Hepatocyte (in vitro differentiated cells): Measurements from ENCODE around the gene TCF4. TPM values are rescaled to one million over a fixed set of nuclear protein-coding genes. Genes with fewer than 3 reads are reported as not detected.

Experiments used
- DNase-seq: peaks from one replicate; pipeline ENCODE4 v3.0.0-alpha.2; 2016; ENCODE audit warnings: low spot score
- H2AFZ ChIP-seq: fragments of 200-600 bp; sonication (generic); 2 replicates; pipeline ENCODE4 v1.6.0; 2016; ENCODE audit warnings: antibody characterized with exemption, mild to moderate bottlenecking
- H3K27ac ChIP-seq: fragments of 200-600 bp; sonication (generic); 2 replicates; pipeline ENCODE4 v1.5.1; 2016; ENCODE audit warnings: mild to moderate bottlenecking
- H3K27me3 ChIP-seq: fragments of 200-600 bp; sonication (generic); 2 replicates; pipeline ENCODE4 v1.6.1; 2016
- H3K36me3 ChIP-seq: fragments of 200-600 bp; sonication (generic); replicated peaks from 2 replicates; pipeline ENCODE4 v1.5.1; 2016; ENCODE audit warnings: low read depth; ENCODE audit not compliant: insufficient read depth
- H3K4me1 ChIP-seq: fragments of 200-600 bp; sonication (generic); 2 replicates; pipeline ENCODE4 v1.5.1; 2016; ENCODE audit warnings: mild to moderate bottlenecking, moderate library complexity; ENCODE audit not compliant: insufficient read depth
- H3K4me2 ChIP-seq: fragments of 200-600 bp; sonication (generic); 2 replicates; pipeline ENCODE4 v1.6.0; 2016
- H3K4me3 ChIP-seq: fragments of 200-600 bp; sonication (generic); 2 replicates; pipeline ENCODE4 v1.5.1; 2016; ENCODE audit warnings: mild to moderate bottlenecking
- H3K79me2 ChIP-seq: fragments of 200-600 bp; sonication (generic); 2 replicates; pipeline ENCODE4 v1.6.0; 2017; ENCODE audit warnings: mild to moderate bottlenecking
- H3K9me2 ChIP-seq: fragments of 200-600 bp; sonication (generic); replicated peaks from 2 replicates; pipeline ENCODE4 v1.6.0; 2017; ENCODE audit warnings: mild to moderate bottlenecking; ENCODE audit not compliant: insufficient read depth
- H3K9me3 ChIP-seq: fragments of 200-600 bp; sonication (generic); 2 replicates; pipeline ENCODE4 v1.5.1; 2016; ENCODE audit warnings: low read depth, mild to moderate bottlenecking
- H4K20me1 ChIP-seq: fragments of 200-600 bp; sonication (generic); 2 replicates; pipeline ENCODE4 v1.6.0; 2016; ENCODE audit warnings: mild to moderate bottlenecking; ENCODE audit not compliant: insufficient read depth, poor library complexity, severe bottlenecking
- EZH2 ChIP-seq: fragments of 200-600 bp; sonication (generic); IDR thresholded peaks from 2 replicates; pipeline ENCODE4 v1.6.1; 2016; ENCODE audit warnings: antibody characterized with exemption, mild to moderate bottlenecking, borderline replicate concordance
- EZH2phosphoT487 ChIP-seq: fragments of 200-600 bp; sonication (generic); IDR thresholded peaks from one replicate; pipeline ENCODE4 v1.6.1; 2018; ENCODE audit warnings: antibody characterized with exemption, mild to moderate bottlenecking, low read depth, moderate library complexity; ENCODE audit not compliant: unreplicated experiment, severe bottlenecking
- WGBS: methylation state at CpG from one replicate; pipeline ENCODE4 v1.1.6; 2016; ENCODE audit warnings: low lambda C conversion rate; ENCODE audit errors: missing lambda C conversion rate; 5-methylcytosine and 5-hydroxymethylcytosine counted together
- microRNA-seq: library from miRNA; unstranded; fragments of <30 nt; microRNA quantifications from one replicate; pipeline ENCODE4, GENCODE V29; 2017
- polyA plus RNA-seq: library from polyadenylated mRNA; unstranded; fragments of >200 nt; fragmentation: Nextera tagmentation; extraction: Ambion mirVana; gene quantifications from 2 replicates; pipeline ENCODE4 v1.2.1, GENCODE V29; 2016
- small RNA-seq: library from RNA; depleted of rRNA; stranded (forward); fragments of <200 nt; gene quantifications from one replicate; pipeline ENCODE3, GENCODE V24; 2014
- total RNA-seq: library from RNA; depleted of rRNA; stranded (reverse); fragments of >200 nt; gene quantifications from 2 replicates; pipeline ENCODE4 v1.2.3, GENCODE V29; 2014
- TF ChIP-seq, protein P1 (sequence below): fragments of 200-600 bp; sonication (generic); IDR thresholded peaks from 2 replicates; pipeline ENCODE4 v1.5.1; 2016; ENCODE audit warnings: antibody characterized with exemption, mild to moderate bottlenecking; ENCODE audit not compliant: poor library complexity

Gene TCF4
- total and polyA plus RNA-seq, 2 experiments from 2014 or later = 40.5 to 65.2 TPM

DNA sequence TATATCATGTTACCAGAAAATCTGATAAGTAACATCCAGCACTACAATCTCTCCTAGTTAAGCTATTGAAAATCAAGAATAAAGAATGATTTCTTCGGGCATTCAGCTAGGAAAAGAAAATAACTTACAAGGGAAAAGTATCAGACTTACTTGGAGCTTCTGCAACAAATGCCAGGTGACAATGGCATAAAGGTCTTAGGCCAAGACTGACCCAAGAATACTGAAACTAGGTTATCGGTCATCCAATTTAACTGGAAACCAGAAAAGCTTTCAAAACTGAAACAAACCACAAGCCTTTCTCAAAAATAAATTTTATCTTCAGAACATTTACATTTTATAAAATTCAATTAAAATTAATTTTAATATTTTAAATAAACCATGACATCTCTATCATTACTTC is 414.7 kb downstream of the TCF4 start:
- TF ChIP-seq EZH2phosphoT487 = no peak
- no peak for TF ChIP-seq EZH2
- TF ChIP-seq, protein P1, sequence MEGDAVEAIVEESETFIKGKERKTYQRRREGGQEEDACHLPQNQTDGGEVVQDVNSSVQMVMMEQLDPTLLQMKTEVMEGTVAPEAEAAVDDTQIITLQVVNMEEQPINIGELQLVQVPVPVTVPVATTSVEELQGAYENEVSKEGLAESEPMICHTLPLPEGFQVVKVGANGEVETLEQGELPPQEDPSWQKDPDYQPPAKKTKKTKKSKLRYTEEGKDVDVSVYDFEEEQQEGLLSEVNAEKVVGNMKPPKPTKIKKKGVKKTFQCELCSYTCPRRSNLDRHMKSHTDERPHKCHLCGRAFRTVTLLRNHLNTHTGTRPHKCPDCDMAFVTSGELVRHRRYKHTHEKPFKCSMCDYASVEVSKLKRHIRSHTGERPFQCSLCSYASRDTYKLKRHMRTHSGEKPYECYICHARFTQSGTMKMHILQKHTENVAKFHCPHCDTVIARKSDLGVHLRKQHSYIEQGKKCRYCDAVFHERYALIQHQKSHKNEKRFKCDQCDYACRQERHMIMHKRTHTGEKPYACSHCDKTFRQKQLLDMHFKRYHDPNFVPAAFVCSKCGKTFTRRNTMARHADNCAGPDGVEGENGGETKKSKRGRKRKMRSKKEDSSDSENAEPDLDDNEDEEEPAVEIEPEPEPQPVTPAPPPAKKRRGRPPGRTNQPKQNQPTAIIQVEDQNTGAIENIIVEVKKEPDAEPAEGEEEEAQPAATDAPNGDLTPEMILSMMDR = no peak
- Histone ChIP-seq H3K27ac (no peak overlapping the region), H3K36me3 (no peaks in the 10 kb centered on the region), H3K27me3 (no peaks in the 10 kb centered on the region), H3K4me3 (no peak overlapping the region), H3K9me3 (no peaks in the 10 kb centered on the region), H3K4me1 (no peaks in the 10 kb centered on the region), H3K4me2 (no peak overlapping the region), H3K9me2 (no peaks in the 10 kb centered on the region), H4K20me1 (no peaks in the 10 kb centered on the region), H3K79me2 (no peaks in the 10 kb centered on the region), H2AFZ (no peak overlapping the region)
- no peak for DNase-seq
- 95% methylated on average over 2 of the region's 2 CpGs for WGBS

Small RNA genes lying within 50 kb of the gene (microRNA-seq; reads per million reads assigned to microRNA genes)
- not detected for gene MIR4529

Small RNA genes lying within 50 kb of the gene (small RNA-seq; reads per million reads assigned to genes)
- gene MIR4529 = not detected
